Gastrocnemius medialis (tissue), 4 donors: Measurements from ENCODE around the gene APP.

Experiments
- CTCF ChIP-seq, 5 experiments: fragments of 450-650 bp in 3 of 5; fragments of 200-600 bp in 2 of 5; sonication (generic) in 2 of 5; IDR thresholded peaks in 4 of 5; conservative IDR thresholded peaks in 1 of 5; 1 replicate in 4 of 5; 2 replicates in 1 of 5; pipeline ENCODE4 v1.5.1; 2016 to 2019; ENCODE audit warnings: antibody characterized with exemption in 5 of 5, mild to moderate bottlenecking in 3 of 5, moderate library complexity in 3 of 5
- POLR2A ChIP-seq, 2 donors: fragments of 450-650 bp; IDR thresholded peaks; one replicate each; pipeline ENCODE4 v1.6.1; 2017; ENCODE audit warnings: antibody characterized with exemption in 2 of 2, mild to moderate bottlenecking in 2 of 2, moderate library complexity in 2 of 2

GRCh38 chr21:26001356-26001755 lies 169.2 kb downstream of the APP start:
- TF ChIP-seq CTCF (IDR thresholded peaks at IDR 0.05 in 4 of 5, conservative IDR thresholded peaks at IDR 0.05 in 1 of 5) (no peak), POLR2A (IDR thresholded peaks at IDR 0.05) (no peak)
